IMR-90 (cell line): ENCODE measurements around the gene FMN2. TPM values are rescaled to one million over a fixed set of nuclear protein-coding genes. Genes with fewer than 3 reads are reported as not detected.

Source experiments
- ATAC-seq: fragments of 200-7000 bp; cut with Tn5 transposase; 2 replicates; pipeline ENCODE4 v1.9.1; 2020; ENCODE audit warnings: low read depth, mild to moderate bottlenecking, moderate library complexity
- BruUV-seq: library from RNA; stranded (reverse); fragments of 400-500 nt; replicated peaks from 2 replicates; lab custom pipeline; 2021; lab: Mats Ljungman, UMichigan
- CTCF ChIA-PET: fragments of 300-600 bp; formaldehyde crosslinking; extraction: SDS; loops from one replicate; lab custom pipeline; 2021; ENCODE audit warnings: antibody characterized with exemption; lab: Yijun Ruan, JAX
- POLR2A ChIA-PET: fragments of 300-600 bp; sonication (Branson Sonifier 250); formaldehyde crosslinking; loops from one replicate; lab custom pipeline; 2022; ENCODE audit warnings: antibody characterized with exemption; ENCODE audit not compliant: unreplicated experiment; lab: Charles Lee
- DNase-seq: peaks from one replicate; pipeline ENCODE4 v3.0.0; 2013
- H2AFZ ChIP-seq: replicated peaks from 2 replicates; pipeline ENCODE3; 2013; ENCODE audit warnings: low read length, mild to moderate bottlenecking; ENCODE audit not compliant: poor library complexity
- H2AK5ac ChIP-seq: 2 replicates; pipeline ENCODE4 v1.6.1; 2013; ENCODE audit warnings: low read depth, low read length, inconsistent platforms
- H2AK9ac ChIP-seq: replicated peaks from 2 replicates; pipeline ENCODE3; 2013; ENCODE audit warnings: mild to moderate bottlenecking, low read depth, low read length, moderate library complexity; ENCODE audit not compliant: poor library complexity
- H2BK120ac ChIP-seq: 2 replicates; pipeline ENCODE4 v1.6.1; 2013; ENCODE audit warnings: low read depth, low read length, inconsistent platforms
- H2BK15ac ChIP-seq: 3 replicates; pipeline ENCODE4 v1.6.1; 2013; ENCODE audit warnings: low read depth, low read length, inconsistent platforms
- H2BK20ac ChIP-seq: 2 replicates; pipeline ENCODE4 v1.6.1; 2013; ENCODE audit warnings: low read depth, mild to moderate bottlenecking, inconsistent platforms, low read length, moderate library complexity
- H2BK5ac ChIP-seq: 2 replicates; pipeline ENCODE4 v1.6.1; 2013; ENCODE audit warnings: mild to moderate bottlenecking, low read depth, low read length, inconsistent platforms; ENCODE audit not compliant: poor library complexity, severe bottlenecking
- H3K14ac ChIP-seq: replicated peaks from 2 replicates; pipeline ENCODE4 v1.6.1; 2013; ENCODE audit warnings: low read depth, low read length, inconsistent platforms
- H3K18ac ChIP-seq: 2 replicates; pipeline ENCODE4 v1.6.1; 2013; ENCODE audit warnings: low read depth, low read length, control low read depth
- H3K23ac ChIP-seq: 2 replicates; pipeline ENCODE4 v1.6.1; 2013; ENCODE audit warnings: low read depth, low read length, inconsistent platforms
- H3K27ac ChIP-seq: 2 replicates; pipeline ENCODE4 v1.5.1; 2013; ENCODE audit warnings: mild to moderate bottlenecking, control low read depth, low read length; ENCODE audit not compliant: insufficient read depth
- H3K27me3 ChIP-seq: 2 replicates; pipeline ENCODE4 v1.6.1; 2013; ENCODE audit warnings: low read length; ENCODE audit not compliant: control insufficient read depth, insufficient read depth
- H3K36me3 ChIP-seq: 2 replicates; pipeline ENCODE4 v1.6.1; 2013; ENCODE audit warnings: low read length, mixed read lengths; ENCODE audit not compliant: control insufficient read depth, insufficient read depth
- H3K4ac ChIP-seq: 2 replicates; pipeline ENCODE4 v1.6.1; 2013; ENCODE audit warnings: low read depth, low read length, inconsistent platforms
- H3K4me1 ChIP-seq: 2 replicates; pipeline ENCODE4 v1.6.1; 2013; ENCODE audit warnings: low read length, mixed read lengths; ENCODE audit not compliant: control insufficient read depth, insufficient read depth
- H3K4me2 ChIP-seq: 2 replicates; pipeline ENCODE4 v1.6.1; 2013; ENCODE audit warnings: low read depth, mild to moderate bottlenecking, control low read depth, low read length, moderate library complexity
- H3K4me3 ChIP-seq: 2 replicates; pipeline ENCODE4 v1.5.1; 2013; ENCODE audit warnings: low read depth, mild to moderate bottlenecking, control low read depth, low read length, moderate library complexity; ENCODE audit not compliant: insufficient read depth
- H3K56ac ChIP-seq: 2 replicates; pipeline ENCODE4 v1.6.1; 2013; ENCODE audit warnings: low read length, inconsistent platforms; ENCODE audit not compliant: insufficient read depth; ENCODE audit errors: extremely low read depth
- H3K79me1 ChIP-seq, 2 experiments: 2 replicates each; pipeline ENCODE4 v1.6.1; 2013; ENCODE audit warnings: low read length in 2 of 2, inconsistent platforms in 1 of 2, low read depth in 1 of 2
- H3K9ac ChIP-seq: 2 replicates; pipeline ENCODE4 v1.6.1; 2013; ENCODE audit warnings: low read depth, low read length, control low read depth
- H3K9me1 ChIP-seq: 2 replicates; pipeline ENCODE4 v1.6.1; 2013; ENCODE audit warnings: low read length, inconsistent platforms; ENCODE audit not compliant: insufficient read depth
- H3K9me3 ChIP-seq: 2 replicates; pipeline ENCODE4 v1.6.1; 2013; ENCODE audit warnings: low read length; ENCODE audit not compliant: control insufficient read depth, insufficient read depth
- H4K20me1 ChIP-seq: 2 replicates; pipeline ENCODE4 v1.6.1; 2013; ENCODE audit warnings: low read length, inconsistent platforms; ENCODE audit not compliant: insufficient read depth
- H4K5ac ChIP-seq: 2 replicates; pipeline ENCODE4 v1.6.1; 2013; ENCODE audit warnings: mild to moderate bottlenecking, low read depth, low read length, control low read depth
- H4K8ac ChIP-seq, 2 experiments: 2 replicates each; pipeline ENCODE4 v1.6.1; 2013; ENCODE audit warnings: low read depth in 2 of 2, low read length in 2 of 2, control low read depth in 1 of 2, inconsistent platforms in 1 of 2
- H4K91ac ChIP-seq: 2 replicates; pipeline ENCODE4 v1.6.1; 2013; ENCODE audit warnings: low read depth, low read length, inconsistent platforms; ENCODE audit not compliant: insufficient read depth
- BHLHE40 ChIP-seq: fragments of 150-350 bp; IDR thresholded peaks from 2 replicates; pipeline ENCODE4 v1.6.1; 2016; ENCODE audit warnings: mild to moderate bottlenecking, low read depth, low read length
- CEBPB ChIP-seq: IDR thresholded peaks from 2 replicates; pipeline ENCODE4 v1.6.1; 2012; ENCODE audit warnings: low read depth, low read length, improper control_type of control experiment
- CHD1 ChIP-seq: IDR thresholded peaks from 2 replicates; pipeline ENCODE4 v1.6.1; 2012; ENCODE audit warnings: low read depth, low read length, improper control_type of control experiment
- CTCF ChIP-seq: conservative IDR thresholded peaks from 2 replicates; pipeline ENCODE4 v1.5.1; 2012; ENCODE audit warnings: mild to moderate bottlenecking, low read depth, low read length, improper control_type of control experiment
- ELK1 ChIP-seq: fragments of 150-350 bp; IDR thresholded peaks from 2 replicates; pipeline ENCODE4 v1.6.1; 2016; ENCODE audit warnings: low read depth, mild to moderate bottlenecking, low read length, moderate library complexity, borderline replicate concordance
- FOS ChIP-seq: fragments of 150-350 bp; IDR thresholded peaks from 2 replicates; pipeline ENCODE4 v1.6.1; 2016; ENCODE audit warnings: low read depth, low read length
- MAFK ChIP-seq: IDR thresholded peaks from 2 replicates; pipeline ENCODE4 v1.6.1; 2012; ENCODE audit warnings: low read depth, low read length, improper control_type of control experiment
- MAZ ChIP-seq: IDR thresholded peaks from 2 replicates; pipeline ENCODE4 v1.6.1; 2012; ENCODE audit warnings: low read depth, mild to moderate bottlenecking, low read length, improper control_type of control experiment, moderate library complexity, borderline replicate concordance
- MXI1 ChIP-seq: IDR thresholded peaks from 2 replicates; pipeline ENCODE4 v1.6.1; 2012; ENCODE audit warnings: low read depth, mild to moderate bottlenecking, low read length, moderate library complexity, borderline replicate concordance
- NFE2L2 ChIP-seq: fragments of 150-350 bp; IDR thresholded peaks from 2 replicates; pipeline ENCODE4 v1.6.1; 2016; ENCODE audit warnings: low read depth, mild to moderate bottlenecking, low read length
- POLR2A ChIP-seq: IDR thresholded peaks from 2 replicates; pipeline ENCODE4 v1.6.1; 2012; ENCODE audit warnings: mild to moderate bottlenecking, low read depth, low read length
- RAD21 ChIP-seq: IDR thresholded peaks from 2 replicates; pipeline ENCODE4 v1.6.1; 2012; ENCODE audit warnings: low read length, improper control_type of control experiment
- RCOR1 ChIP-seq: IDR thresholded peaks from 2 replicates; pipeline ENCODE4 v1.6.1; 2012; ENCODE audit warnings: mild to moderate bottlenecking, low read length, improper control_type of control experiment; ENCODE audit not compliant: insufficient replicate concordance
- RFX5 ChIP-seq: IDR thresholded peaks from 2 replicates; pipeline ENCODE4 v1.8.0; 2012; ENCODE audit warnings: low read depth, mild to moderate bottlenecking, low read length, moderate library complexity
- SMC3 ChIP-seq: fragments of 150-350 bp; IDR thresholded peaks from 2 replicates; pipeline ENCODE4 v1.6.1; 2016; ENCODE audit warnings: low read depth, mild to moderate bottlenecking, antibody characterized with exemption, low read length, moderate library complexity
- USF2 ChIP-seq: fragments of 150-350 bp; IDR thresholded peaks from 2 replicates; pipeline ENCODE4 v1.6.1; 2017; ENCODE audit warnings: mild to moderate bottlenecking, antibody characterized with exemption, low read length, low read depth
- WGBS, 2 experiments: methylation state at CpG; one replicate each; pipeline versions ENCODE4 v1.1.5 to v1.1.7; 2013; ENCODE audit warnings: missing lambda C conversion rate in 2 of 2; ENCODE audit not compliant: insufficient read length in 1 of 2; ENCODE audit errors: extremely low coverage in 2 of 2; 5-methylcytosine and 5-hydroxymethylcytosine counted together
- dilution Hi-C: fragments of 300-500 bp; cut with HindIII; formaldehyde crosslinking; loops from one replicate; pipeline ENCODE4 v1.14.3; 2018; ENCODE audit warnings: low sequenced_read_pairs; ENCODE audit not compliant: unreplicated experiment
- in situ Hi-C: fragments of 300-500 bp; cut with MboI; formaldehyde crosslinking; loops from 3 replicates; pipeline ENCODE4 v1.14.3; 2019; ENCODE audit warnings: low sequenced_read_pairs, inconsistent platforms, mixed read lengths
- intact Hi-C: fragments of 100-400 bp; cut with micrococcal nuclease; formaldehyde crosslinking; loops from 2 replicates; pipeline ENCODE4 v1.10.0; 2022
- polyA plus RNA-seq, 3 experiments: library from polyadenylated mRNA; depleted of rRNA; stranded (reverse); fragments of >200 nt; gene quantifications; 2 replicates each; pipeline ENCODE4 v1.2.3, GENCODE V29; 2012; ENCODE audit warnings: low replicate concordance in 1 of 3
- total RNA-seq: library from RNA; depleted of rRNA; stranded (reverse); fragments of >200 nt; gene quantifications from 2 replicates; pipeline ENCODE4 v1.2.3, GENCODE V29; 2012

The FMN2 gene
- total and polyA plus RNA-seq, 2 of the 4 experiments (the other 2 are of a cell fraction), result 29.0 to 35.8 TPM

- Histone ChIP-seq H4K5ac (no peak overlapping the region), H3K4me2 (no peak overlapping the region), H3K4ac (no peak overlapping the region), H3K14ac (no peak overlapping the region), H4K8ac (no peak overlapping the region), H3K36me3 (no peaks in the 10 kb centered on the region), H3K4me1 (peaks cover 4% of the 10 kb centered on the region; the same call in 1 of the 2 replicates), H3K79me1 (peaks cover 7 to 16% of the 10 kb centered on the region in 2 experiments; a peak in 3 of 4 replicates), H3K4me3 (no peak overlapping the region), H3K27me3 (no peaks in the 10 kb centered on the region), H3K9me1 (peaks cover 7% of the 10 kb centered on the region), H3K56ac (no peak overlapping the region), H3K9me3 (no peaks in the 10 kb centered on the region), H3K9ac (no peak overlapping the region), H3K27ac (no peak overlapping the region), H2BK15ac (no peak overlapping the region), H3K23ac (no peak overlapping the region), H4K20me1 (no peaks in the 10 kb centered on the region), H2AK9ac (no peak overlapping the region), H2AK5ac (no peak overlapping the region), H2BK120ac (no peak overlapping the region), H4K91ac (no peak overlapping the region), H2BK20ac (no peak overlapping the region), H2BK5ac (no peak overlapping the region), H2AFZ (no peak overlapping the region), H3K18ac (no peak overlapping the region)
- DNase-seq (no peak), ATAC-seq (no peak)
- BruUV-seq, result no TSS peak
- intact Hi-C loops, result no loop called here
- no CpG with 5 or more reads among the region's 5 CpGs for WGBS, 2 experiments
- TF ChIP-seq RAD21 (no peak), BHLHE40 (no peak), FOS (no peak), SMC3 (no peak), CHD1 (no peak), POLR2A (no peak), ELK1 (no peak), CTCF (no peak), RFX5 (no peak), MXI1 (no peak), CEBPB (no peak), USF2 (no peak), NFE2L2 (no peak), MAFK (no peak), MAZ (no peak), RCOR1 (no peak)
- dilution Hi-C loops, result no loop called here
- CTCF ChIA-PET, result interaction anchor here (1.0 kb wide), 1 partner anchor 234 kb away, joined by 3 read pairs; no protein-coding TSS in a partner anchor
- POLR2A ChIA-PET, result no interaction called here
- in situ Hi-C loops, result loop anchor here (25.0 kb wide), 1 partner anchor 230 kb away; no protein-coding TSS in a partner anchor
Observed at GRCh38 chr1:240457203-240457602, 365.5 kb downstream of the FMN2 start.
